NK-92 treated with Interleukin-12 subunit alpha and Interleukin-12 subunit beta, amount 100 ng/mL, for 24 hours (cell line): Measurements from ENCODE around the gene CCND1.
"Not testable (repeated sequence)": the region's sequence is repeated elsewhere in the genome, so short reads cannot be mapped to it uniquely, and the experiment has no call there.

ENCODE experiments used
- DNase-seq: peaks from one replicate; lab custom pipeline; 2025; lab: John Stamatoyannopoulos, UW

Gene CCND1

GRCh38 chr11:69692422-69692821 is 51.5 kb downstream of the CCND1 start:
- DNase-seq, result no peak

- no peak for DNase-seq
These were observed 53.8 kb downstream of the CCND1 start for GRCh38 chr11:69694781-69695180.

GRCh38 chr11:69695581-69695980 is 54.6 kb downstream of the CCND1 start:
- DNase-seq, result no peak

GRCh38 chr11:69695995-69696394 is 55.0 kb downstream of the CCND1 start:
- not testable (repeated sequence) for DNase-seq

GRCh38 chr11:69696749-69697468 is 56.0 kb downstream of the CCND1 start:
- no peak for DNase-seq

GRCh38 chr11:69697469-69697843 is 56.5 kb downstream of the CCND1 start:
- DNase-seq, result no peak

- DNase-seq, result no peak
These were observed 56.9 kb downstream of the CCND1 start for GRCh38 chr11:69697861-69698260.

- no peak for DNase-seq
These were observed 57.4 kb downstream of the CCND1 start for GRCh38 chr11:69698362-69698761.

- DNase-seq, result no peak
These were observed 58.3 kb downstream of the CCND1 start for GRCh38 chr11:69699213-69699612.

- DNase-seq, result no peak
These were observed 59.6 kb downstream of the CCND1 start for GRCh38 chr11:69700278-69701140.

- no peak for DNase-seq
These were observed 61.3 kb downstream of the CCND1 start for GRCh38 chr11:69702239-69702691.

- no peak for DNase-seq
These were observed 62.0 kb downstream of the CCND1 start for GRCh38 chr11:69702769-69703452.

GRCh38 chr11:69703453-69703767 is 62.5 kb downstream of the CCND1 start:
- no peak for DNase-seq
